Fibroblast of skin of back (primary cell): ENCODE data around the gene GPC5.
"Not testable (repeated sequence)": the region's sequence is repeated elsewhere in the genome, so short reads cannot be mapped to it uniquely, and the experiment has no call there.

ENCODE experiments used
- DNase-seq: peaks from one replicate; pipeline ENCODE4 v3.0.0-alpha.2; 2013

GPC5 gene

GRCh38 chr13:91894316-91894715 lies 495.9 kb downstream of the GPC5 start:
- DNase-seq: peak; percentile 1

GRCh38 chr13:91896547-91896946 lies 498.1 kb downstream of the GPC5 start:
- DNase-seq: no peak

- DNase-seq: not testable (repeated sequence)
Measured at GRCh38 chr13:91898986-91899385, 500.6 kb downstream of the GPC5 start.

GRCh38 chr13:91902291-91902690 lies 503.9 kb downstream of the GPC5 start:
- DNase-seq: no peak

- no peak for DNase-seq
Measured at GRCh38 chr13:91904005-91904404, 505.6 kb downstream of the GPC5 start.

- no peak for DNase-seq
Measured at GRCh38 chr13:91904597-91904996, 506.2 kb downstream of the GPC5 start.

- DNase-seq: no peak
Measured at GRCh38 chr13:91907398-91907797, 509.0 kb downstream of the GPC5 start.

GRCh38 chr13:91909617-91910016 lies 511.2 kb downstream of the GPC5 start:
- no peak for DNase-seq

GRCh38 chr13:91922969-91923592 lies 524.7 kb downstream of the GPC5 start:
- no peak for DNase-seq

- DNase-seq: no peak
Measured at GRCh38 chr13:91930687-91931086, 532.3 kb downstream of the GPC5 start.

GRCh38 chr13:91934354-91934753 lies 535.9 kb downstream of the GPC5 start:
- DNase-seq: no peak

GRCh38 chr13:91946498-91947070 lies 548.2 kb downstream of the GPC5 start:
- peak; percentile 4 for DNase-seq

GRCh38 chr13:91948736-91949135 lies 550.3 kb downstream of the GPC5 start:
- DNase-seq: no peak

GRCh38 chr13:91950803-91951202 lies 552.4 kb downstream of the GPC5 start:
- DNase-seq: no peak

GRCh38 chr13:91955546-91956355 lies 557.3 kb downstream of the GPC5 start:
- DNase-seq: no peak

GRCh38 chr13:91960947-91961346 lies 562.5 kb downstream of the GPC5 start:
- no peak for DNase-seq

GRCh38 chr13:91962946-91963345 lies 564.5 kb downstream of the GPC5 start:
- DNase-seq: no peak

- no peak for DNase-seq
Measured at GRCh38 chr13:91965511-91965910, 567.1 kb downstream of the GPC5 start.

GRCh38 chr13:91978571-91978970 lies 580.1 kb downstream of the GPC5 start:
- no peak for DNase-seq

- DNase-seq: no peak
Measured at GRCh38 chr13:91986761-91987483, 588.5 kb downstream of the GPC5 start.

GRCh38 chr13:91988331-91988730 lies 589.9 kb downstream of the GPC5 start:
- DNase-seq: no peak

- no peak for DNase-seq
Measured at GRCh38 chr13:92012787-92013186, 614.4 kb downstream of the GPC5 start.

GRCh38 chr13:92017737-92018136 lies 619.3 kb downstream of the GPC5 start:
- DNase-seq: no peak
